H1 (cell line): ENCODE results near the gene MBNL3. TPM values are rescaled to one million over a fixed set of nuclear protein-coding genes. Genes with fewer than 3 reads are reported as not detected.

Experiments
- ASH2L ChIP-seq: fragments of 200-600, 300-600 bp; sonication (generic); IDR thresholded peaks from one replicate; pipeline ENCODE4 v1.7.1; 2017; ENCODE audit warnings: low read length
- BRCA1 ChIP-seq: IDR thresholded peaks from 2 replicates; pipeline ENCODE4 v1.6.1; 2012; ENCODE audit warnings: low read depth, low read length, improper control_type of control experiment
- POLR2AphosphoS5 ChIP-seq: IDR thresholded peaks from 2 replicates; pipeline ENCODE4 v1.6.1; 2011; ENCODE audit warnings: low read depth, low read length
- SP1 ChIP-seq: IDR thresholded peaks from 2 replicates; pipeline ENCODE4 v1.6.1; 2011; ENCODE audit warnings: low read depth, low read length
- polyA plus RNA-seq, 7 experiments: library from polyadenylated mRNA; depleted of rRNA in 3 of 7; stranded (reverse) in 5 of 7; unstranded in 2 of 7; fragments of >200 nt in 5 of 7; fragments of 200-250 nt in 2 of 7; gene quantifications; 1 replicate in 5 of 7; 2 replicates in 1 of 7; 4 replicates in 1 of 7; pipeline versions ENCODE4 v1.2.1 to v1.2.3, GENCODE V29; 2011 to 2013; ENCODE audit warnings: missing spikeins in 2 of 7, mixed read lengths in 2 of 7
- total RNA-seq: library from RNA; stranded (reverse); fragmentation: NEBNext Ultra II Directional; extraction: Animal tissue kit (Norgen Biotek cat#: 25700); gene quantifications from 2 replicates; pipeline ENCODE4 v1.2.1, GENCODE V29; 2021
- TF ChIP-seq, protein P1 (sequence below): fragments of 300-600 bp; sonication (generic); IDR thresholded peaks from 2 replicates; pipeline ENCODE4 v1.7.1; 2012; ENCODE audit warnings: low read length, moderate library complexity, mild to moderate bottlenecking, inconsistent platforms; ENCODE audit not compliant: insufficient replicate concordance

MBNL3 gene
- total and polyA plus RNA-seq, 2 of the 8 experiments (the other 6 are each of a cell fraction or from before 2014, with no cell fraction given) = 3.5 to 4.3 TPM

GRCh38 chrX:132501606-132502005 lies 12.8 kb upstream of the MBNL3 start (continued):
- TF ChIP-seq, protein P1, sequence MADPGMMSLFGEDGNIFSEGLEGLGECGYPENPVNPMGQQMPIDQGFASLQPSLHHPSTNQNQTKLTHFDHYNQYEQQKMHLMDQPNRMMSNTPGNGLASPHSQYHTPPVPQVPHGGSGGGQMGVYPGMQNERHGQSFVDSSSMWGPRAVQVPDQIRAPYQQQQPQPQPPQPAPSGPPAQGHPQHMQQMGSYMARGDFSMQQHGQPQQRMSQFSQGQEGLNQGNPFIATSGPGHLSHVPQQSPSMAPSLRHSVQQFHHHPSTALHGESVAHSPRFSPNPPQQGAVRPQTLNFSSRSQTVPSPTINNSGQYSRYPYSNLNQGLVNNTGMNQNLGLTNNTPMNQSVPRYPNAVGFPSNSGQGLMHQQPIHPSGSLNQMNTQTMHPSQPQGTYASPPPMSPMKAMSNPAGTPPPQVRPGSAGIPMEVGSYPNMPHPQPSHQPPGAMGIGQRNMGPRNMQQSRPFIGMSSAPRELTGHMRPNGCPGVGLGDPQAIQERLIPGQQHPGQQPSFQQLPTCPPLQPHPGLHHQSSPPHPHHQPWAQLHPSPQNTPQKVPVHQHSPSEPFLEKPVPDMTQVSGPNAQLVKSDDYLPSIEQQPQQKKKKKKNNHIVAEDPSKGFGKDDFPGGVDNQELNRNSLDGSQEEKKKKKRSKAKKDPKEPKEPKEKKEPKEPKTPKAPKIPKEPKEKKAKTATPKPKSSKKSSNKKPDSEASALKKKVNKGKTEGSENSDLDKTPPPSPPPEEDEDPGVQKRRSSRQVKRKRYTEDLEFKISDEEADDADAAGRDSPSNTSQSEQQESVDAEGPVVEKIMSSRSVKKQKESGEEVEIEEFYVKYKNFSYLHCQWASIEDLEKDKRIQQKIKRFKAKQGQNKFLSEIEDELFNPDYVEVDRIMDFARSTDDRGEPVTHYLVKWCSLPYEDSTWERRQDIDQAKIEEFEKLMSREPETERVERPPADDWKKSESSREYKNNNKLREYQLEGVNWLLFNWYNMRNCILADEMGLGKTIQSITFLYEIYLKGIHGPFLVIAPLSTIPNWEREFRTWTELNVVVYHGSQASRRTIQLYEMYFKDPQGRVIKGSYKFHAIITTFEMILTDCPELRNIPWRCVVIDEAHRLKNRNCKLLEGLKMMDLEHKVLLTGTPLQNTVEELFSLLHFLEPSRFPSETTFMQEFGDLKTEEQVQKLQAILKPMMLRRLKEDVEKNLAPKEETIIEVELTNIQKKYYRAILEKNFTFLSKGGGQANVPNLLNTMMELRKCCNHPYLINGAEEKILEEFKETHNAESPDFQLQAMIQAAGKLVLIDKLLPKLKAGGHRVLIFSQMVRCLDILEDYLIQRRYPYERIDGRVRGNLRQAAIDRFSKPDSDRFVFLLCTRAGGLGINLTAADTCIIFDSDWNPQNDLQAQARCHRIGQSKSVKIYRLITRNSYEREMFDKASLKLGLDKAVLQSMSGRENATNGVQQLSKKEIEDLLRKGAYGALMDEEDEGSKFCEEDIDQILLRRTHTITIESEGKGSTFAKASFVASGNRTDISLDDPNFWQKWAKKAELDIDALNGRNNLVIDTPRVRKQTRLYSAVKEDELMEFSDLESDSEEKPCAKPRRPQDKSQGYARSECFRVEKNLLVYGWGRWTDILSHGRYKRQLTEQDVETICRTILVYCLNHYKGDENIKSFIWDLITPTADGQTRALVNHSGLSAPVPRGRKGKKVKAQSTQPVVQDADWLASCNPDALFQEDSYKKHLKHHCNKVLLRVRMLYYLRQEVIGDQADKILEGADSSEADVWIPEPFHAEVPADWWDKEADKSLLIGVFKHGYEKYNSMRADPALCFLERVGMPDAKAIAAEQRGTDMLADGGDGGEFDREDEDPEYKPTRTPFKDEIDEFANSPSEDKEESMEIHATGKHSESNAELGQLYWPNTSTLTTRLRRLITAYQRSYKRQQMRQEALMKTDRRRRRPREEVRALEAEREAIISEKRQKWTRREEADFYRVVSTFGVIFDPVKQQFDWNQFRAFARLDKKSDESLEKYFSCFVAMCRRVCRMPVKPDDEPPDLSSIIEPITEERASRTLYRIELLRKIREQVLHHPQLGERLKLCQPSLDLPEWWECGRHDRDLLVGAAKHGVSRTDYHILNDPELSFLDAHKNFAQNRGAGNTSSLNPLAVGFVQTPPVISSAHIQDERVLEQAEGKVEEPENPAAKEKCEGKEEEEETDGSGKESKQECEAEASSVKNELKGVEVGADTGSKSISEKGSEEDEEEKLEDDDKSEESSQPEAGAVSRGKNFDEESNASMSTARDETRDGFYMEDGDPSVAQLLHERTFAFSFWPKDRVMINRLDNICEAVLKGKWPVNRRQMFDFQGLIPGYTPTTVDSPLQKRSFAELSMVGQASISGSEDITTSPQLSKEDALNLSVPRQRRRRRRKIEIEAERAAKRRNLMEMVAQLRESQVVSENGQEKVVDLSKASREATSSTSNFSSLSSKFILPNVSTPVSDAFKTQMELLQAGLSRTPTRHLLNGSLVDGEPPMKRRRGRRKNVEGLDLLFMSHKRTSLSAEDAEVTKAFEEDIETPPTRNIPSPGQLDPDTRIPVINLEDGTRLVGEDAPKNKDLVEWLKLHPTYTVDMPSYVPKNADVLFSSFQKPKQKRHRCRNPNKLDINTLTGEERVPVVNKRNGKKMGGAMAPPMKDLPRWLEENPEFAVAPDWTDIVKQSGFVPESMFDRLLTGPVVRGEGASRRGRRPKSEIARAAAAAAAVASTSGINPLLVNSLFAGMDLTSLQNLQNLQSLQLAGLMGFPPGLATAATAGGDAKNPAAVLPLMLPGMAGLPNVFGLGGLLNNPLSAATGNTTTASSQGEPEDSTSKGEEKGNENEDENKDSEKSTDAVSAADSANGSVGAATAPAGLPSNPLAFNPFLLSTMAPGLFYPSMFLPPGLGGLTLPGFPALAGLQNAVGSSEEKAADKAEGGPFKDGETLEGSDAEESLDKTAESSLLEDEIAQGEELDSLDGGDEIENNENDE = no peak
- TF ChIP-seq POLR2AphosphoS5 (no peak), BRCA1 (no peak), SP1 (no peak), ASH2L (no peak)
